ENCODE measurements around the gene STMP1. TPM values are rescaled to one million over a fixed set of nuclear protein-coding genes. Genes with fewer than 3 reads are reported as not detected.

STMP1 gene
- total RNA-seq, 1 donor from 2014 or later = 29.7 TPM

DNA sequence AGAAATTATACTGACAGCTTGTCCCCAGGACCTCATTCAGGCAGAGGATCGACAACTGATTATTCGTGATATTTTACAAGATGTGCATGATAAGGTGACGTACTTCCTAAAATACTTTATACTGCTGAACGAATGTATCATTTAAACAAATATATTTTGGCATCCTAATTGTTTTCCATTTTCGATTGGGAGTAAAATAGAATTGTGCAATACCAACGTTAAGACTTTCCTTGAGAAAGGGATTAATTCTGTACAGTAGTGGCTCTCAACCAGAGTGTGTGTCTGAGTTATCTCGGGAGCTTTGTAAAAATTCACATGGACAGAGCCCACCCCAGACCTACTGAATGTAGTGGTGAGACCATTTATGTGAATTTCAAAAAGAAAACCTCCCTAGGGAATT is 43.8 kb upstream of the STMP1 start:
- no peak overlapping the region for H3K9ac ChIP-seq (ENCODE audit: low read length)
- no peaks in the 10 kb centered on the region for H3K27me3 Mint-ChIP-seq (ENCODE audit: low read depth, unreplicated experiment)
- peaks cover 24% of the 10 kb centered on the region for H3K36me3 ChIP-seq (ENCODE audit: insufficient read depth, low read length)
- FAIRE-seq = no peak
- no peak overlapping the region for H3K4me2 ChIP-seq (ENCODE audit: low read length)
- no peaks in the 10 kb centered on the region for H3K9me3 Mint-ChIP-seq (ENCODE audit: unreplicated experiment)
- no peak for DNase-seq (ENCODE audit: low read depth)
- no peaks in the 10 kb centered on the region for H3K4me1 Mint-ChIP-seq (ENCODE audit: low read depth, unreplicated experiment)
- no peak for TF ChIP-seq EZH2 (IDR thresholded peaks at IDR 0.05; ENCODE audit: insufficient read depth, low read length)
- TF ChIP-seq, protein P1, sequence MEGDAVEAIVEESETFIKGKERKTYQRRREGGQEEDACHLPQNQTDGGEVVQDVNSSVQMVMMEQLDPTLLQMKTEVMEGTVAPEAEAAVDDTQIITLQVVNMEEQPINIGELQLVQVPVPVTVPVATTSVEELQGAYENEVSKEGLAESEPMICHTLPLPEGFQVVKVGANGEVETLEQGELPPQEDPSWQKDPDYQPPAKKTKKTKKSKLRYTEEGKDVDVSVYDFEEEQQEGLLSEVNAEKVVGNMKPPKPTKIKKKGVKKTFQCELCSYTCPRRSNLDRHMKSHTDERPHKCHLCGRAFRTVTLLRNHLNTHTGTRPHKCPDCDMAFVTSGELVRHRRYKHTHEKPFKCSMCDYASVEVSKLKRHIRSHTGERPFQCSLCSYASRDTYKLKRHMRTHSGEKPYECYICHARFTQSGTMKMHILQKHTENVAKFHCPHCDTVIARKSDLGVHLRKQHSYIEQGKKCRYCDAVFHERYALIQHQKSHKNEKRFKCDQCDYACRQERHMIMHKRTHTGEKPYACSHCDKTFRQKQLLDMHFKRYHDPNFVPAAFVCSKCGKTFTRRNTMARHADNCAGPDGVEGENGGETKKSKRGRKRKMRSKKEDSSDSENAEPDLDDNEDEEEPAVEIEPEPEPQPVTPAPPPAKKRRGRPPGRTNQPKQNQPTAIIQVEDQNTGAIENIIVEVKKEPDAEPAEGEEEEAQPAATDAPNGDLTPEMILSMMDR (IDR thresholded peaks at IDR 0.05; ENCODE audit: insufficient read depth, low read depth, low read length) = no peak
- no peak overlapping the region for H3K27ac Mint-ChIP-seq (ENCODE audit: unreplicated experiment)
- no peak overlapping the region for H3K4me3 ChIP-seq (ENCODE audit: insufficient read depth, low read depth, low read length)
- no peaks in the 10 kb centered on the region for H3K79me2 ChIP-seq (ENCODE audit: insufficient read depth, low read length)
- H3K27me3 ChIP-seq (ENCODE audit: insufficient read depth, low read length) = no peaks in the 10 kb centered on the region
- H3K4me1 ChIP-seq (ENCODE audit: insufficient read depth, low read length) = peaks cover 6% of the 10 kb centered on the region
- H4K20me1 ChIP-seq (ENCODE audit: insufficient read depth, low read length) = no peaks in the 10 kb centered on the region
- H3K9me3 ChIP-seq (ENCODE audit: insufficient read depth, low read depth, low read length) = no peaks in the 10 kb centered on the region
- H3K27ac ChIP-seq (ENCODE audit: low read depth, low read length) = no peak overlapping the region
- H3K36me3 Mint-ChIP-seq (ENCODE audit: low read depth, unreplicated experiment) = no peaks in the 10 kb centered on the region
- no peak overlapping the region for H2AFZ ChIP-seq (ENCODE audit: low read depth, low read length)
- no peak overlapping the region for H3K4me3 Mint-ChIP-seq (ENCODE audit: unreplicated experiment)

DNA sequence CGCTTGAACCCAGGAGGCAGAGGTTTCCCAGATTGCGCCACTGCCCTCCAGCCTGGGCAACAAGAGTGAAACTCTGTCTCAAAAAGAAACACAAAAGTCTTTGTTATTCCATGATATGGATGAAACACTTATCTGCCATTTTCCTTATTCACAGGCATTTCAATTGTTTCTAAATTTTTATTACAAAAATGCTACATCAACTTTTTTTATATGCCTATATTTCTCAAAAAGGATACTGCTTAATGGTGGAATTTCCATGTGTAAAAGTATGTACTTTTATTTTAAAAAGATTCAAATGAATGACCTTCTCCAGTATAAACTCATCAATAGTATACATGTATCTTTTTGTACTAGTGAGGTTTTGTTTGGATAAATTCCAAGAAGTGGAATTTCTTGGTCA is 41.9 kb upstream of the STMP1 start:
- H3K27me3 Mint-ChIP-seq (ENCODE audit: low read depth, unreplicated experiment) = no peaks in the 10 kb centered on the region
- Histone ChIP-seq H4K20me1 (ENCODE audit: insufficient read depth, low read length) (no peaks in the 10 kb centered on the region), H3K9ac (ENCODE audit: low read length) (no peak overlapping the region), H3K27ac (ENCODE audit: low read depth, low read length) (peak overlapping the region; percentile 52), H3K27me3 (ENCODE audit: insufficient read depth, low read length) (no peaks in the 10 kb centered on the region), H3K4me3 (ENCODE audit: insufficient read depth, low read depth, low read length) (no peak overlapping the region), H3K9me3 (ENCODE audit: insufficient read depth, low read depth, low read length) (no peaks in the 10 kb centered on the region), H3K36me3 (ENCODE audit: insufficient read depth, low read length) (peaks cover 26% of the 10 kb centered on the region), H3K79me2 (ENCODE audit: insufficient read depth, low read length) (no peaks in the 10 kb centered on the region), H3K4me2 (ENCODE audit: low read length) (no peak overlapping the region), H3K4me1 (ENCODE audit: insufficient read depth, low read length) (peaks cover 6% of the 10 kb centered on the region), H2AFZ (ENCODE audit: low read depth, low read length) (no peak overlapping the region)
- FAIRE-seq (no peak), DNase-seq (ENCODE audit: low read depth) (no peak)
- H3K36me3 Mint-ChIP-seq (ENCODE audit: low read depth, unreplicated experiment) = no peaks in the 10 kb centered on the region
- no peaks in the 10 kb centered on the region for H3K9me3 Mint-ChIP-seq (ENCODE audit: unreplicated experiment)
- H3K4me1 Mint-ChIP-seq (ENCODE audit: low read depth, unreplicated experiment) = no peaks in the 10 kb centered on the region
- no peak for TF ChIP-seq EZH2 (IDR thresholded peaks at IDR 0.05; ENCODE audit: insufficient read depth, low read length)
- TF ChIP-seq, protein P1 (IDR thresholded peaks at IDR 0.05; ENCODE audit: insufficient read depth, low read depth, low read length) = no peak
- no peak overlapping the region for H3K27ac Mint-ChIP-seq (ENCODE audit: unreplicated experiment)
- no peak overlapping the region for H3K4me3 Mint-ChIP-seq (ENCODE audit: unreplicated experiment)

DNA sequence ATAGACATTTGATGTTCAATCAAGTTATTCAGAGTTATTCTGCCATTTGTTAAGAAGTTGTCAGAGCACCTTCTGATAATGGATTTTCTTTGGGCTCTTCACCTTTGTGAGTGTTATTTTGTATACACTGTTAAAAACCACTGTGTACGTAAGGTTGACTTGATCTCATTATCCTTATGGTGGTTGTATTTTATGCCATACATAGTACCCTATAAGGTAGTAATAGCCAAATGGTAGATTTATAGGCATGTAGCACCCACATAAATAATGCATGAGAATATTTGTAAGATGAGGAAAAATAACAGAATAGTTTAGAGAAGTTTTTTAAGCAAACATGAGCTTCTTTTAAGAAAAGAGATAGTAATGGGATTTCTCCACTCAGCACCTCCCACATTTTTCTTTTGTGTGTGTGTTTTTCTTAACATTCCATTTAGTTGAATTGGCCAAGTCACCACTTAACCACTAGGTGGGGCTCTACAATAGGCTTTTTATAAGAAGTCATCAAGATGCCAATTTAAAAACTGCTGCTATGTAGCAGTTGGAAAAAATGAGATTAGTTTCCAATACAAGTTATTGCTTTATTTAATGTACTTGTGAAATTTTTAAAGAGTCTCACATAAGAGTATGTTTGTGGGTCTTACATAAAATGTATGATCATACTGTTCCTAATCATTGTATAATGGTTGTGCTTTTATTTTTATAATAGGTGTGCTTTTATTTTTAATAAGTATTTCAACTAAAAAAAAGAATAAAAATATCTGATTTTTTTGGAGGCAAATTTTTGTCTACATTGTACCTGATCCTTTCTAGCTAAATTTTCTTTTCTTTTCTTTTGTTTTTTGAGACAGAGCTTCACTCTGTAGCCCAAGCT is 41.1 kb upstream of the STMP1 start:
- no peaks in the 10 kb centered on the region for H4K20me1 ChIP-seq (ENCODE audit: insufficient read depth, low read length)
- H3K27ac ChIP-seq (ENCODE audit: low read depth, low read length) = peak overlapping the region; percentile 52
- FAIRE-seq (peak; percentile 87), DNase-seq (ENCODE audit: low read depth) (peak; percentile 82)
- H3K4me1 ChIP-seq (ENCODE audit: insufficient read depth, low read length) = peaks cover 6% of the 10 kb centered on the region
- peak overlapping the region; percentile 75 for H3K4me2 ChIP-seq (ENCODE audit: low read length)
- H3K27me3 ChIP-seq (ENCODE audit: insufficient read depth, low read length) = no peaks in the 10 kb centered on the region
- H2AFZ ChIP-seq (ENCODE audit: low read depth, low read length) = no peak overlapping the region
- H3K9ac ChIP-seq (ENCODE audit: low read length) = peak overlapping the region; percentile 32
- Mint-ChIP-seq H3K4me3 (ENCODE audit: unreplicated experiment) (no peak overlapping the region), H3K27ac (ENCODE audit: unreplicated experiment) (peak overlapping the region; percentile 34), H3K36me3 (ENCODE audit: low read depth, unreplicated experiment) (no peaks in the 10 kb centered on the region), H3K4me1 (ENCODE audit: low read depth, unreplicated experiment) (no peaks in the 10 kb centered on the region), H3K9me3 (ENCODE audit: unreplicated experiment) (no peaks in the 10 kb centered on the region), H3K27me3 (ENCODE audit: low read depth, unreplicated experiment) (no peaks in the 10 kb centered on the region)
- H3K79me2 ChIP-seq (ENCODE audit: insufficient read depth, low read length) = no peaks in the 10 kb centered on the region
- TF ChIP-seq, protein P1 (IDR thresholded peaks at IDR 0.05; ENCODE audit: insufficient read depth, low read depth, low read length) = peak; percentile 96
- no peak for TF ChIP-seq EZH2 (IDR thresholded peaks at IDR 0.05; ENCODE audit: insufficient read depth, low read length)
- no peak overlapping the region for H3K4me3 ChIP-seq (ENCODE audit: insufficient read depth, low read depth, low read length)
- peaks cover 28% of the 10 kb centered on the region for H3K36me3 ChIP-seq (ENCODE audit: insufficient read depth, low read length)
- H3K9me3 ChIP-seq (ENCODE audit: insufficient read depth, low read depth, low read length) = no peaks in the 10 kb centered on the region

All from astrocyte (in vitro differentiated cells and primary cell).